ENCODE data around the gene C9orf40.

The C9orf40 gene

DNA sequence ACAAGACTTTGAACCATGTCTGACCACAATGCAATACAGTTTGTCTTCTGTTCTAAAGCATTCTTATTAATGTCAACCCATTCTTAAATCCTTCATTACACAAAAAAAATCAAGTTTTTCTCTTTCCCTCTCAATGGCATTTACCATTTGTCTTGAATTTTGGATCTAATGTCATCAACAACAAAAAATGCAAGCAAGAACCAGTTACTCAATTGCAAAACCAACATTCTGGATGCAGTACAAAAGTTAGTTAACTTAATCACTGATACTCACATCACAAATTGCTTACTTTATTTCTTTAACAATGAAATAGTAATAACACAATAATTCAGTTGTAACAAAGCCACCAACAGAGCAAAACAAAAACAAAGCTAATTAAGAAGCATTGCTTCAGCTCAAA is 6.0 kb downstream of the C9orf40 start:
- H3K4me3 ChIP-seq (ENCODE audit: low read length) = no peak overlapping the region
- no peak for DNase-seq (ENCODE audit: low read depth)
- TF ChIP-seq, protein P1, sequence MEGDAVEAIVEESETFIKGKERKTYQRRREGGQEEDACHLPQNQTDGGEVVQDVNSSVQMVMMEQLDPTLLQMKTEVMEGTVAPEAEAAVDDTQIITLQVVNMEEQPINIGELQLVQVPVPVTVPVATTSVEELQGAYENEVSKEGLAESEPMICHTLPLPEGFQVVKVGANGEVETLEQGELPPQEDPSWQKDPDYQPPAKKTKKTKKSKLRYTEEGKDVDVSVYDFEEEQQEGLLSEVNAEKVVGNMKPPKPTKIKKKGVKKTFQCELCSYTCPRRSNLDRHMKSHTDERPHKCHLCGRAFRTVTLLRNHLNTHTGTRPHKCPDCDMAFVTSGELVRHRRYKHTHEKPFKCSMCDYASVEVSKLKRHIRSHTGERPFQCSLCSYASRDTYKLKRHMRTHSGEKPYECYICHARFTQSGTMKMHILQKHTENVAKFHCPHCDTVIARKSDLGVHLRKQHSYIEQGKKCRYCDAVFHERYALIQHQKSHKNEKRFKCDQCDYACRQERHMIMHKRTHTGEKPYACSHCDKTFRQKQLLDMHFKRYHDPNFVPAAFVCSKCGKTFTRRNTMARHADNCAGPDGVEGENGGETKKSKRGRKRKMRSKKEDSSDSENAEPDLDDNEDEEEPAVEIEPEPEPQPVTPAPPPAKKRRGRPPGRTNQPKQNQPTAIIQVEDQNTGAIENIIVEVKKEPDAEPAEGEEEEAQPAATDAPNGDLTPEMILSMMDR (conservative IDR thresholded peaks at IDR 0.05; ENCODE audit: low read depth, low read length) = no peak

DNA sequence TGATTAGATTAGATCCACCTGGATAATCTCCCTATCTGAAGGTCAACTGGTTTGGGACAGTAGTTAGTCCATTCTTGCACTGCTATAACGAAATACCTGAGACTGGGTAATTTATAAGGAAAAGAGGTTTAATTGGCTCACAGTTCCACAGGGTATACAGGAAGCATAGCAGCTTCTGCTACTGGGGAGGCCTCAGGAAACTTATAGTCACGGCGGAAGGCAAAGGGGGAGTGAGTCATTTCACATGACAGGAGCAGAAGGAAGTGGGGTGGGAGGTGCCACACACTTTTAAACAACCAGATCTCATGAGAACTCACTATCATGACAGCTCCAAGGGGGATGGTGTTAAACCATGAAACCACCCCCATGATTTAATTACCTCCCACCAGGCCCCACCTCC is 9.9 kb downstream of the C9orf40 start:
- H3K4me3 ChIP-seq (ENCODE audit: low read length) = no peak overlapping the region
- TF ChIP-seq, protein P1 (conservative IDR thresholded peaks at IDR 0.05; ENCODE audit: low read depth, low read length) = no peak
- DNase-seq (ENCODE audit: low read depth) = no peak

DNA sequence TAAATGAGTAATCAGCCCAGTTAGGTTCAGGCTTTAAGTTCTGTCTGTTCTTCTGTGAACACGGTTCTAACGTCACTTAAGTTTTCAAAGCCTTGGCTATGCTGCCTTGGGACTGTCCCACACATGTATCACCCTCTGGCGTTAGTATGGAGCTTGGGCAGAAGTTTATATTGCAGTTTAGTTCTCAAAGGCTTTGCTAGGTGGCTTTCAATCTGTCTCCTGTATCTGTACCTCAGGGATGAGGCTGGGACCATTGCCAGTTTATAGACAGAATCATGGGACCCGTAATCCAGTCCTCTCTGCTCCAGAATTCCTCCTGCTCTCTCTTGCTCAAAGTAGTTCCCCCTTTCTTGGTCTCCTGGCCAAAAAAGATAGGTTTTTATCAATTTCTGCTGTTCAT is 12.1 kb downstream of the C9orf40 start:
- TF ChIP-seq, protein P1 (conservative IDR thresholded peaks at IDR 0.05; ENCODE audit: low read depth, low read length) = peak; percentile 25
- no peak for DNase-seq (ENCODE audit: low read depth)

DNA sequence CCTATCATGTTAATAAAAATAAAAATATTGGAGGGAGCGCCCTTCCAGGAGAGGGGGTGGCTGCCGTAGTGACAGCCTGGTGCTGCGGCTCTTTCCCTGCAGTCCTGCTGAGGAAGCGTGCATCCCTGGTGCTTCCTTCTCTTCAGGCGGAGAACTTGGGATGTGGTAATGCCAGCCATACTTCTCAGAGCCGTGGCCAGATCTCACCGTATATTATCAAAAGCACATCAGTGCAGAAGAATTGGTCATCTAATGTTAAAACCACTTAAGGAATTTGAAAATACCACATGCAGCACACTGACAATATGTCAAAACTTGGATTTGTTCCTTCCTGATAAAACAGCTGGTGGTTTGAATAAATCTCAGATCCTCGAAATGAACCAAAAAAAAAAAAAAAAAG is 17.7 kb downstream of the C9orf40 start:
- no peak overlapping the region for H3K4me3 ChIP-seq (ENCODE audit: low read length)
- no peak for DNase-seq (ENCODE audit: low read depth)
- TF ChIP-seq, protein P1 (conservative IDR thresholded peaks at IDR 0.05; ENCODE audit: low read depth, low read length) = no peak

More for the DNA sequence above, 12.1 kb downstream of the C9orf40 start:
- no peak overlapping the region for H3K4me3 ChIP-seq (ENCODE audit: low read length)

DNA sequence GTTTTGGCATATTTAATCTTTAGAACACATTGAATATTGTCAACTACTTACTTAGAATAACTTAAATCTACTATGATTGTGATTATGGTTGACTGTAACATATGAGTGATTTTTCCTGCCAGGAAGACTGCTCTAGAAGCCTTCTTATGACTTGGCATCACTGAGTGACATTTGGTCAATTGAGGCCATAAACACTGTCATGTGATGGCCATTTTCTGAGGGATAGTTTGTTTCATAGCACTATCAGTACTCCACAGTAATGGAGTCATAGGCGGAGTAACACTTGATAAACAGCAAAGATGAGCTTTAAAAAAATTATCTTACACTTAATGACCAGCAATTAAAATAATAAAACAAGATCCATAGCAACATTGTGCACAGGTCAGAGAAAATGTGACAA is 31.0 kb downstream of the C9orf40 start:
- H3K4me3 ChIP-seq (ENCODE audit: low read length) = no peak overlapping the region
- TF ChIP-seq, protein P1 (conservative IDR thresholded peaks at IDR 0.05; ENCODE audit: low read depth, low read length) = no peak
- DNase-seq (ENCODE audit: low read depth) = no peak

DNA sequence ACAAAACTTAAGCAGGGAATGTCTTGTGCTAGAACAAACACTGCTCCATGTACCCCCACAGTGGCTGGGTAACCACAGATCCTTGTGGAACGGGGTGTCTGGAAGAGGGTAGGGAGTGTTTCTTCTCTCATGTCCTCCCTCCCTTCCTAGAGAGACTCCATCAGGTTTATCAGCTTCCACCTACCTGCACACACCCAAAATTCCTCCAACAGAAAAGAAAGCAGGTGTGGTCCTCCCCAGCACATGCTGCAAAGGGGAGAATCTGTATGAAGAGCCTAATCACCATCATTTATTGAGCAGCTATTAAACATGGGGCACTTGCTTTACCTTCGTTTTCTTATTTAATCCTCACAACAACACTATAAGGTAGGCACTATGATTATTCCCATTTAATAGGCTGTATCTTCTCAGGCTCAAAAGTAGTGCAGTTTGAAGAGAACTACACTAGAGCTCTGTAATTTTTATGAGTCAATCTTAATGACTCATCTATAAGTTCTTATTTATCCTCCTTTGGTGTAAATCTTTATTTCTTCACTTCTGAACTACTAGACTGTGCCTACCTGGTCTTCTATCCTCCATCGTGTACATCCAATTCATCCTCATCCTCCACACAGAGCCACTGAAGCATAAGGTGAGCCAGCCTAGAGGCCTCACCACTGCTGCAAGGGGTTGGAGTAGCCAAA is 31.6 kb downstream of the C9orf40 start:
- H3K4me3 ChIP-seq (ENCODE audit: low read length) = no peak overlapping the region
- no peak for DNase-seq (ENCODE audit: low read depth)
- TF ChIP-seq, protein P1 (conservative IDR thresholded peaks at IDR 0.05; ENCODE audit: low read depth, low read length) = no peak

DNA sequence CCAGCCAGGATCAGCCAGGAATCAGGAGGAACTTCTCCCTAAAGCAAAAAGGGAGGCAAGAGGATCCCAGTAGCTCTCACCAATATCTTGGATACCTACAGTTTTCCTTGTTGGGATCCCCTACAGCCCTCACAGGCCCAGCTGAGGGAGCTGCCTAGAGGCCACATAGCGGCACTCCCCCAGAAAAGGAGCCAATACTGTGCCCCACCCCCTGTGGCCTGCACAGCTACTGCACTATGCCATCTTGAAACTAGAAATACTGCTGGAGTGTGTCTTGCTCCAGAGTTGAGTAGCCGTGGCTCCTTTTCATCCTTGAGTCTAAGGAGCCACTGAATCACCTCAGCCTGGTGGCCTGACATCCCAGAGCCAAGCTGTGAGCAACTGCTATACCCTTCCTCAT is 42.7 kb downstream of the C9orf40 start:
- DNase-seq (ENCODE audit: low read depth) = no peak
- H3K4me3 ChIP-seq (ENCODE audit: low read length) = no peak overlapping the region
- TF ChIP-seq, protein P1 (conservative IDR thresholded peaks at IDR 0.05; ENCODE audit: low read depth, low read length) = no peak
